IMR-90 (cell line): ENCODE measurements around the gene TOM1L1. TPM values are rescaled to one million over a fixed set of nuclear protein-coding genes. Genes with fewer than 3 reads are reported as not detected.

Experiments used
- ATAC-seq: fragments of 200-7000 bp; cut with Tn5 transposase; 2 replicates; pipeline ENCODE4 v1.9.1; 2020; ENCODE audit warnings: low read depth, mild to moderate bottlenecking, moderate library complexity
- BruUV-seq: library from RNA; stranded (reverse); fragments of 400-500 nt; replicated peaks from 2 replicates; lab custom pipeline; 2021; lab: Mats Ljungman, UMichigan
- CTCF ChIA-PET: fragments of 300-600 bp; formaldehyde crosslinking; extraction: SDS; loops from one replicate; lab custom pipeline; 2021; ENCODE audit warnings: antibody characterized with exemption; lab: Yijun Ruan, JAX
- POLR2A ChIA-PET: fragments of 300-600 bp; sonication (Branson Sonifier 250); formaldehyde crosslinking; loops from one replicate; lab custom pipeline; 2022; ENCODE audit warnings: antibody characterized with exemption; ENCODE audit not compliant: unreplicated experiment; lab: Charles Lee
- DNase-seq: peaks from one replicate; pipeline ENCODE4 v3.0.0; 2013
- H2AFZ ChIP-seq: replicated peaks from 2 replicates; pipeline ENCODE3; 2013; ENCODE audit warnings: low read length, mild to moderate bottlenecking; ENCODE audit not compliant: poor library complexity
- H2AK5ac ChIP-seq: 2 replicates; pipeline ENCODE4 v1.6.1; 2013; ENCODE audit warnings: low read depth, low read length, inconsistent platforms
- H2AK9ac ChIP-seq: replicated peaks from 2 replicates; pipeline ENCODE3; 2013; ENCODE audit warnings: mild to moderate bottlenecking, low read depth, low read length, moderate library complexity; ENCODE audit not compliant: poor library complexity
- H2BK120ac ChIP-seq: 2 replicates; pipeline ENCODE4 v1.6.1; 2013; ENCODE audit warnings: low read depth, low read length, inconsistent platforms
- H2BK15ac ChIP-seq: 3 replicates; pipeline ENCODE4 v1.6.1; 2013; ENCODE audit warnings: low read depth, low read length, inconsistent platforms
- H2BK20ac ChIP-seq: 2 replicates; pipeline ENCODE4 v1.6.1; 2013; ENCODE audit warnings: low read depth, mild to moderate bottlenecking, inconsistent platforms, low read length, moderate library complexity
- H2BK5ac ChIP-seq: 2 replicates; pipeline ENCODE4 v1.6.1; 2013; ENCODE audit warnings: mild to moderate bottlenecking, low read depth, low read length, inconsistent platforms; ENCODE audit not compliant: poor library complexity, severe bottlenecking
- H3K14ac ChIP-seq: replicated peaks from 2 replicates; pipeline ENCODE4 v1.6.1; 2013; ENCODE audit warnings: low read depth, low read length, inconsistent platforms
- H3K18ac ChIP-seq: 2 replicates; pipeline ENCODE4 v1.6.1; 2013; ENCODE audit warnings: low read depth, low read length, control low read depth
- H3K23ac ChIP-seq: 2 replicates; pipeline ENCODE4 v1.6.1; 2013; ENCODE audit warnings: low read depth, low read length, inconsistent platforms
- H3K27ac ChIP-seq: 2 replicates; pipeline ENCODE4 v1.5.1; 2013; ENCODE audit warnings: mild to moderate bottlenecking, control low read depth, low read length; ENCODE audit not compliant: insufficient read depth
- H3K27me3 ChIP-seq: 2 replicates; pipeline ENCODE4 v1.6.1; 2013; ENCODE audit warnings: low read length; ENCODE audit not compliant: control insufficient read depth, insufficient read depth
- H3K36me3 ChIP-seq: 2 replicates; pipeline ENCODE4 v1.6.1; 2013; ENCODE audit warnings: low read length, mixed read lengths; ENCODE audit not compliant: control insufficient read depth, insufficient read depth
- H3K4ac ChIP-seq: 2 replicates; pipeline ENCODE4 v1.6.1; 2013; ENCODE audit warnings: low read depth, low read length, inconsistent platforms
- H3K4me1 ChIP-seq: 2 replicates; pipeline ENCODE4 v1.6.1; 2013; ENCODE audit warnings: low read length, mixed read lengths; ENCODE audit not compliant: control insufficient read depth, insufficient read depth
- H3K4me2 ChIP-seq: 2 replicates; pipeline ENCODE4 v1.6.1; 2013; ENCODE audit warnings: low read depth, mild to moderate bottlenecking, control low read depth, low read length, moderate library complexity
- H3K4me3 ChIP-seq: 2 replicates; pipeline ENCODE4 v1.5.1; 2013; ENCODE audit warnings: low read depth, mild to moderate bottlenecking, control low read depth, low read length, moderate library complexity; ENCODE audit not compliant: insufficient read depth
- H3K56ac ChIP-seq: 2 replicates; pipeline ENCODE4 v1.6.1; 2013; ENCODE audit warnings: low read length, inconsistent platforms; ENCODE audit not compliant: insufficient read depth; ENCODE audit errors: extremely low read depth
- H3K79me1 ChIP-seq, 2 experiments: 2 replicates each; pipeline ENCODE4 v1.6.1; 2013; ENCODE audit warnings: low read length in 2 of 2, inconsistent platforms in 1 of 2, low read depth in 1 of 2
- H3K9ac ChIP-seq: 2 replicates; pipeline ENCODE4 v1.6.1; 2013; ENCODE audit warnings: low read depth, low read length, control low read depth
- H3K9me1 ChIP-seq: 2 replicates; pipeline ENCODE4 v1.6.1; 2013; ENCODE audit warnings: low read length, inconsistent platforms; ENCODE audit not compliant: insufficient read depth
- H3K9me3 ChIP-seq: 2 replicates; pipeline ENCODE4 v1.6.1; 2013; ENCODE audit warnings: low read length; ENCODE audit not compliant: control insufficient read depth, insufficient read depth
- H4K20me1 ChIP-seq: 2 replicates; pipeline ENCODE4 v1.6.1; 2013; ENCODE audit warnings: low read length, inconsistent platforms; ENCODE audit not compliant: insufficient read depth
- H4K5ac ChIP-seq: 2 replicates; pipeline ENCODE4 v1.6.1; 2013; ENCODE audit warnings: mild to moderate bottlenecking, low read depth, low read length, control low read depth
- H4K8ac ChIP-seq, 2 experiments: 2 replicates each; pipeline ENCODE4 v1.6.1; 2013; ENCODE audit warnings: low read depth in 2 of 2, low read length in 2 of 2, control low read depth in 1 of 2, inconsistent platforms in 1 of 2
- H4K91ac ChIP-seq: 2 replicates; pipeline ENCODE4 v1.6.1; 2013; ENCODE audit warnings: low read depth, low read length, inconsistent platforms; ENCODE audit not compliant: insufficient read depth
- CEBPB ChIP-seq: IDR thresholded peaks from 2 replicates; pipeline ENCODE4 v1.6.1; 2012; ENCODE audit warnings: low read depth, low read length, improper control_type of control experiment
- FOS ChIP-seq: fragments of 150-350 bp; IDR thresholded peaks from 2 replicates; pipeline ENCODE4 v1.6.1; 2016; ENCODE audit warnings: low read depth, low read length
- MAFK ChIP-seq: IDR thresholded peaks from 2 replicates; pipeline ENCODE4 v1.6.1; 2012; ENCODE audit warnings: low read depth, low read length, improper control_type of control experiment
- MAZ ChIP-seq: IDR thresholded peaks from 2 replicates; pipeline ENCODE4 v1.6.1; 2012; ENCODE audit warnings: low read depth, mild to moderate bottlenecking, low read length, improper control_type of control experiment, moderate library complexity, borderline replicate concordance
- NFE2L2 ChIP-seq: fragments of 150-350 bp; IDR thresholded peaks from 2 replicates; pipeline ENCODE4 v1.6.1; 2016; ENCODE audit warnings: low read depth, mild to moderate bottlenecking, low read length
- RAD21 ChIP-seq: IDR thresholded peaks from 2 replicates; pipeline ENCODE4 v1.6.1; 2012; ENCODE audit warnings: low read length, improper control_type of control experiment
- RCOR1 ChIP-seq: IDR thresholded peaks from 2 replicates; pipeline ENCODE4 v1.6.1; 2012; ENCODE audit warnings: mild to moderate bottlenecking, low read length, improper control_type of control experiment; ENCODE audit not compliant: insufficient replicate concordance
- RFX5 ChIP-seq: IDR thresholded peaks from 2 replicates; pipeline ENCODE4 v1.8.0; 2012; ENCODE audit warnings: low read depth, mild to moderate bottlenecking, low read length, moderate library complexity
- SMC3 ChIP-seq: fragments of 150-350 bp; IDR thresholded peaks from 2 replicates; pipeline ENCODE4 v1.6.1; 2016; ENCODE audit warnings: low read depth, mild to moderate bottlenecking, antibody characterized with exemption, low read length, moderate library complexity
- USF2 ChIP-seq: fragments of 150-350 bp; IDR thresholded peaks from 2 replicates; pipeline ENCODE4 v1.6.1; 2017; ENCODE audit warnings: mild to moderate bottlenecking, antibody characterized with exemption, low read length, low read depth
- WGBS, 2 experiments: methylation state at CpG; one replicate each; pipeline versions ENCODE4 v1.1.5 to v1.1.7; 2013; ENCODE audit warnings: missing lambda C conversion rate in 2 of 2; ENCODE audit not compliant: insufficient read length in 1 of 2; ENCODE audit errors: extremely low coverage in 2 of 2; 5-methylcytosine and 5-hydroxymethylcytosine counted together
- dilution Hi-C: fragments of 300-500 bp; cut with HindIII; formaldehyde crosslinking; loops from one replicate; pipeline ENCODE4 v1.14.3; 2018; ENCODE audit warnings: low sequenced_read_pairs; ENCODE audit not compliant: unreplicated experiment
- in situ Hi-C: fragments of 300-500 bp; cut with MboI; formaldehyde crosslinking; loops from 3 replicates; pipeline ENCODE4 v1.14.3; 2019; ENCODE audit warnings: low sequenced_read_pairs, inconsistent platforms, mixed read lengths
- intact Hi-C: fragments of 100-400 bp; cut with micrococcal nuclease; formaldehyde crosslinking; loops from 2 replicates; pipeline ENCODE4 v1.10.0; 2022
- polyA plus RNA-seq, 3 experiments: library from polyadenylated mRNA; depleted of rRNA; stranded (reverse); fragments of >200 nt; gene quantifications; 2 replicates each; pipeline ENCODE4 v1.2.3, GENCODE V29; 2012; ENCODE audit warnings: low replicate concordance in 1 of 3
- total RNA-seq: library from RNA; depleted of rRNA; stranded (reverse); fragments of >200 nt; gene quantifications from 2 replicates; pipeline ENCODE4 v1.2.3, GENCODE V29; 2012
- TF ChIP-seq, protein P1 (sequence below): conservative IDR thresholded peaks from 2 replicates; pipeline ENCODE4 v1.5.1; 2012; ENCODE audit warnings: mild to moderate bottlenecking, low read depth, low read length, improper control_type of control experiment
- TF ChIP-seq, protein P2 (sequence below): fragments of 150-350 bp; IDR thresholded peaks from 2 replicates; pipeline ENCODE4 v1.6.1; 2016; ENCODE audit warnings: low read depth, mild to moderate bottlenecking, low read length, moderate library complexity, borderline replicate concordance

Gene TOM1L1
- total and polyA plus RNA-seq, 2 of the 4 experiments (the other 2 are of a cell fraction) = 13.0 to 20.1 TPM

DNA sequence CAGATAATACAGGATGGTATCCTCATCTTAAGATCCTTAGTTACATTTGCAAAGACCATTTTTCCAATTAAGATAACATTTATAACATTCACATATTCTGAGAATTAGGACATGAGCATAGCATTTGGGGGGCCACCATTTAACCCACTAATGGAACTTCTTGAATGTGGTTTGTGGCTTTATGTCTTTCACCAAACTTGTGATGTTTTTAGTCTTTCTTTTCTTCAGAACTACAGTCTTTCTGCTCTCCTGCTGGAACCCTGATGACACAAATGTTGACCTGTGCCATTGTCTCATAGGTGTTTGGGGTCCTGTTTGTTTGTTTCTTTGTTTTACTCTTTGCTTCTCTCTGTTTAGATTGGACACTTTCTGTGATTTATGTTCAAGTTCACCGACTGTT is 44.6 kb downstream of the TOM1L1 start:
- H2BK120ac ChIP-seq = no peak overlapping the region
- no peak overlapping the region for H3K4me2 ChIP-seq
- no peak overlapping the region for H3K27ac ChIP-seq
- no peak for TF ChIP-seq NFE2L2
- TF ChIP-seq RCOR1 = no peak
- TF ChIP-seq, protein P1, sequence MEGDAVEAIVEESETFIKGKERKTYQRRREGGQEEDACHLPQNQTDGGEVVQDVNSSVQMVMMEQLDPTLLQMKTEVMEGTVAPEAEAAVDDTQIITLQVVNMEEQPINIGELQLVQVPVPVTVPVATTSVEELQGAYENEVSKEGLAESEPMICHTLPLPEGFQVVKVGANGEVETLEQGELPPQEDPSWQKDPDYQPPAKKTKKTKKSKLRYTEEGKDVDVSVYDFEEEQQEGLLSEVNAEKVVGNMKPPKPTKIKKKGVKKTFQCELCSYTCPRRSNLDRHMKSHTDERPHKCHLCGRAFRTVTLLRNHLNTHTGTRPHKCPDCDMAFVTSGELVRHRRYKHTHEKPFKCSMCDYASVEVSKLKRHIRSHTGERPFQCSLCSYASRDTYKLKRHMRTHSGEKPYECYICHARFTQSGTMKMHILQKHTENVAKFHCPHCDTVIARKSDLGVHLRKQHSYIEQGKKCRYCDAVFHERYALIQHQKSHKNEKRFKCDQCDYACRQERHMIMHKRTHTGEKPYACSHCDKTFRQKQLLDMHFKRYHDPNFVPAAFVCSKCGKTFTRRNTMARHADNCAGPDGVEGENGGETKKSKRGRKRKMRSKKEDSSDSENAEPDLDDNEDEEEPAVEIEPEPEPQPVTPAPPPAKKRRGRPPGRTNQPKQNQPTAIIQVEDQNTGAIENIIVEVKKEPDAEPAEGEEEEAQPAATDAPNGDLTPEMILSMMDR = no peak
- no peak for TF ChIP-seq MAZ
- no peak for TF ChIP-seq USF2
- no peak for TF ChIP-seq RAD21
- TF ChIP-seq, protein P2, sequence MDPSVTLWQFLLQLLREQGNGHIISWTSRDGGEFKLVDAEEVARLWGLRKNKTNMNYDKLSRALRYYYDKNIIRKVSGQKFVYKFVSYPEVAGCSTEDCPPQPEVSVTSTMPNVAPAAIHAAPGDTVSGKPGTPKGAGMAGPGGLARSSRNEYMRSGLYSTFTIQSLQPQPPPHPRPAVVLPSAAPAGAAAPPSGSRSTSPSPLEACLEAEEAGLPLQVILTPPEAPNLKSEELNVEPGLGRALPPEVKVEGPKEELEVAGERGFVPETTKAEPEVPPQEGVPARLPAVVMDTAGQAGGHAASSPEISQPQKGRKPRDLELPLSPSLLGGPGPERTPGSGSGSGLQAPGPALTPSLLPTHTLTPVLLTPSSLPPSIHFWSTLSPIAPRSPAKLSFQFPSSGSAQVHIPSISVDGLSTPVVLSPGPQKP = no peak
- TF ChIP-seq MAFK = no peak
- TF ChIP-seq RFX5 = no peak
- no peak for TF ChIP-seq CEBPB
- TF ChIP-seq SMC3 = no peak
- no peak for TF ChIP-seq FOS
- DNase-seq (no peak), ATAC-seq (no peak)
- H3K79me1 ChIP-seq = no peaks in the 10 kb centered on the region
- H4K20me1 ChIP-seq = peaks cover 4% of the 10 kb centered on the region; the same call in 1 of the 2 replicates
- H3K56ac ChIP-seq = no peak overlapping the region
- H2BK20ac ChIP-seq = no peak overlapping the region
- H3K9ac ChIP-seq = no peak overlapping the region
- intact Hi-C loops = no loop called here
- no peak overlapping the region for H2BK5ac ChIP-seq
- dilution Hi-C loops = no loop called here
- H3K23ac ChIP-seq = no peak overlapping the region
- H4K5ac ChIP-seq = no peak overlapping the region
- H3K14ac ChIP-seq = no peak overlapping the region
- H2AFZ ChIP-seq = no peak overlapping the region
- peaks cover 1% of the 10 kb centered on the region; the same call in 1 of the 2 replicates for H3K36me3 ChIP-seq
- no peak overlapping the region for H3K18ac ChIP-seq
- in situ Hi-C loops = no loop called here
- H4K8ac ChIP-seq = no peak overlapping the region
- H2AK9ac ChIP-seq = no peak overlapping the region
- no TSS peak for BruUV-seq
- H3K9me1 ChIP-seq = peaks cover 5% of the 10 kb centered on the region; the same call in 1 of the 2 replicates
- no CpG with 5 or more reads among the region's 1 CpG for WGBS, 2 experiments
- H3K4me1 ChIP-seq = peaks cover 8% of the 10 kb centered on the region
- H3K4ac ChIP-seq = no peak overlapping the region
- H3K27me3 ChIP-seq = peaks cover 4% of the 10 kb centered on the region; the same call in 1 of the 2 replicates
- POLR2A ChIA-PET = interaction anchor here (0.7 kb wide), 1 partner anchor 82 kb away, joined by 4 read pairs; no protein-coding TSS in a partner anchor
- CTCF ChIA-PET = interaction anchor here (0.7 kb wide), 1 partner anchor 259 kb away, joined by 3 read pairs; no protein-coding TSS in a partner anchor
- no peak overlapping the region for H4K91ac ChIP-seq
- no peak overlapping the region for H2BK15ac ChIP-seq
- H2AK5ac ChIP-seq = no peak overlapping the region
- no peak overlapping the region for H3K4me3 ChIP-seq
- no peaks in the 10 kb centered on the region for H3K9me3 ChIP-seq
